ENCODE data around the gene HMCN2.

HMCN2 gene

DNA sequence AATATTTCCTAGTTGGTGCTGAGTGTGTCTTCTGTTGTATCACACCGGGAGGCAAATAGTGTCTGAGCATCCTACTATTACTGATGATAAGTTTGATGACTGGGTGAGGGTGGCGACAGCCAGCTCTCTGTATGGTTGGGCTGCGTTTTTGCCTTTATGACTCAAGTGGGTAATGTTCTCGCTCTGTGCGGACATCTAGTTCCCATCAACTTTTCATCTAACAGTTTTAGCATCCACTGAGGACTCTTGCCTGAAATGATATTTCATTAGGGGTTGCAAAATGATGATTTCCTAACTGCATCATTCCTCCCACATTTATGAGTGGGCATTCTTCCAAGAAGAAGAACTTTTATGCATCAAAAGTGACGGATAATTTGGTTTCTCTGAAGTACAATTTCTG lies 26.5 kb downstream of the HMCN2 start:
- DNase-seq = no peak

DNA sequence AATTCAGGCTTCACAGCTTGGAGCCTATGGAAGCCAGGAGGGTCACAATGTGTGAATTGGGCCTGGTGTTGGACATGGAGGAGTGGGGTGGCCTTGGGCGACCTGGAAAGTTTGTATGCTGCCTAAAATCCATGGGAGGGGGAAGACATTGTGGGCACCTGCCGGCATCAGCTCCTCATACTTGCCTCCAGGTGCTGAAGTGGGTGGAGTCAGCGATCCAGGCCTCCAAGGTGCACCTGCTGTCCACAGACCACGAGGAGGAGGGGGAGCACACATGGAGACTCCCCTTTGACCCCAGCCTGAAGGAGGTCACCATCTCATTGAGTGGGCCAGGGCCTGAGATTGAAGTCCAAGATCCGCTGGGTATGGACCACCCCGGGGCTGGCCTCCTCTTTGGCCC lies 29.1 kb downstream of the HMCN2 start:
- DNase-seq = no peak

DNA sequence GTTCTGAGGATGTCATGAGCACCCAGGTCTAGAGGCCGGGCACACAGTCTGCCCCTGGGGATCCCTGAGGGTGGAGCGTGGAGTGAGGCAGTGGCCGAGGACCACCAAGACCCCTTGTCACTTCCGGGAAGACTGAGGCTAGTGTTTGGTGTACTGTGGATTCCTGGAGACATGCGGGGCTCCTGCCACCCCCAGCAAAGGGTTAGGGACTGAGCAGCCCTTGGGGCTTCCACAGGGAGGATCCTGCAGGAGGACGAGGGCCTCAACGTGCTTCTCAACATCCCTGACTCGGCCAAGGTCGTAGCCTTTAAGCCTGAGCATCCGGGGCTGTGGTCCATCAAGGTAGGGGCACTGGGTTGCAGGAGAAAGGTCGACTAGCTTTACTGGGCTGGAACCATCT lies 29.9 kb downstream of the HMCN2 start:
- no peak for DNase-seq

DNA sequence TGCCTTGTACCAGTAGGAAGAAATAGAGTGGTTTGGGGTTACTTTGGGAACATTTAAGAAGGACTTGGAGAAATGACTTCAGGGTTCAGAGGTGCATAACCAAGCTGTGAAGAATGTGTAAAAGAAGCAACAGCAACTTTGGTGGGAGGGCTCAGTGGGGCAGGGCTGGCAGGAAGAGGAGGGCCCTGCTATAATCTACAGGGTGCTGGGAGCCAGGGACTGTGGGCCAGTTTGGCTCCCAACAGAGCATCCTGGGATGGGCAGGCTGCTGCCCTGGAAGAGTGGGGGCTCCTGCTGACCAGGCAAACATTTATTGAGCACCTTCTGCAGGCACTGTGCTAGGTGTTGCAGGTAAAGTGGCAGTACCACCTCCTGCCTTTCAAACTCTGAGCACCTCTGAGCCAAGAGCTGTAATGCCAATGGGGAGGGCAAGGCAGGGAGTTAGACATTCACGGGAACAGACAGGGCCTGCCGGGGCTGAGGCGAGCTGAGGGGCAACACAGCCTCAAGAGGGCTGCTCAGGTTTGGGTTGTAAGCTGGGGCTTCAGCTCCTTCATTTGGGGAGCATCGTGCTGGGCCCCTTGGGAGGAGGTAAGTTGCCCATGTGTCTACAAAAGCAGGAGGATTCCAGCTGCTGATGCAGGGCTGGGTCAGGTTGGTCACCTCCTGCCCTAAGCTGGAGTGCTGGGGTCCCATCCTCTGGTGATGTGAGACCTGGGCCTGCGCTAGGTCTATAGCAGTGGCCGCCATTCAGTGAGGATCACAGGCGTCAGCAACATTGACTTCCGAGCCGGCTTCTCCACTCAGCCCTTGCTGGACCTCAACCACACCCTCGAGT lies 30.6 kb downstream of the HMCN2 start:
- DNase-seq = no peak

DNA sequence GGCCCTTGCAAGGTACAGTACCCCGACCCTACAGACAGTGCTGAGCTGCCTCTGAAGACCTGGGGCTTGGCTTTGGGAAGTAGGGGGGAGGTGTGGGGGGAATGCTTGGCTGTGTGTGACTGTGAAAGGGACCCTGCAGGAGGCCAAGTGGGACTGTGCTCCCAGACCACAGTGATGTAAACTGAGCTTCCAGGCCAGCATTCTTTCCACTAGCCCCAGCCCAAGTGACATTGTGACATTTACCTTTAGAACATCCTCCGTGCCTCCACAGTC lies 31.2 kb downstream of the HMCN2 start:
- DNase-seq = no peak

DNA sequence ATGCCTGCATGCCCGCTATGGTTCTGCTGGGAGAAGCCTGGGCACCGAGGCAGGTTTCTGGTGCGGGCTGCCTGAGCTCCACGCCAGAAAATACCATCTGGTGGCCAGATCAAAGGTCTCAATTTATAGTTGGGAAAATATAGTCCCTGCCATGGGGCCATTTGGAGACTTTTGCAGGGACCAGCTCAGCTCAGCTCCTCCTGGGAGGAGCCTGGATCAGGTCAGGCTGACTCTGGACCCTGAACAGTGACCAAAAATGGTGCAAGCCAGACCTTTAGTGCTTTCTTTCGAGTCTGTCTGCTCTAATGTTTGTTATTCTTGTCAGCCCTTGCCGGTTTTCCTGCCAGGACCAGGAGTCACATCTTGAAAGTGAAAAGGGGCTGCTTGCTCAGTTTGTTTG lies 31.8 kb downstream of the HMCN2 start:
- DNase-seq = no peak

DNA sequence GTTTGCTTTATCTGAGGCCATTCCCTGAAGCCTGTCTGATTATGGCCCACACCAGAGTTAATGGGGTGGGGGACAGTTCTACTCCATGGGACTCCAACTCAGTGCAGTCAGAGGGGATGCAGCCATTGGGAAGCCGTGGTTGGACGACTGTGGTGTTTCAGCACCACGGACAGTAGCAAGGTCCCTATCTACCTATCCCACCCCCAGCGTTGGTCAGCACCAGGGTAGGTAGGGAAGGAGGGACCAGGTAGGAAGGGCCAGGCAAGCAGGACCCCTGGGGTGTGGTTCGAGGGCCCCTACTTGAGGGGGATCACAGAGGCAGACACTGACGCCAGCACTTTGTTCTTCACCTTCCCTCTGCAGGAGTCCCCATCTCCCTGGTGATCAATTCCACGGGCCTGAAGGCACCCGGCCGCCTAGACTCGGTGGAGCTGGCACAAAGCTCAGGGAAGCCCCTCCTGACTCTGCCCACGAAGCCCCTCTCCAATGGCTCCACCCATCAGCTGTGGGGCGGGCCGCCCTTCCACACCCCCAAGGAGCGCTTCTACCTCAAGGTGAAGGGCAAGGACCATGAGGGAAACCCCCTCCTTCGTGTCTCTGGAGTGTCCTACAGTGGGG lies 33.2 kb downstream of the HMCN2 start:
- no peak for DNase-seq

DNA sequence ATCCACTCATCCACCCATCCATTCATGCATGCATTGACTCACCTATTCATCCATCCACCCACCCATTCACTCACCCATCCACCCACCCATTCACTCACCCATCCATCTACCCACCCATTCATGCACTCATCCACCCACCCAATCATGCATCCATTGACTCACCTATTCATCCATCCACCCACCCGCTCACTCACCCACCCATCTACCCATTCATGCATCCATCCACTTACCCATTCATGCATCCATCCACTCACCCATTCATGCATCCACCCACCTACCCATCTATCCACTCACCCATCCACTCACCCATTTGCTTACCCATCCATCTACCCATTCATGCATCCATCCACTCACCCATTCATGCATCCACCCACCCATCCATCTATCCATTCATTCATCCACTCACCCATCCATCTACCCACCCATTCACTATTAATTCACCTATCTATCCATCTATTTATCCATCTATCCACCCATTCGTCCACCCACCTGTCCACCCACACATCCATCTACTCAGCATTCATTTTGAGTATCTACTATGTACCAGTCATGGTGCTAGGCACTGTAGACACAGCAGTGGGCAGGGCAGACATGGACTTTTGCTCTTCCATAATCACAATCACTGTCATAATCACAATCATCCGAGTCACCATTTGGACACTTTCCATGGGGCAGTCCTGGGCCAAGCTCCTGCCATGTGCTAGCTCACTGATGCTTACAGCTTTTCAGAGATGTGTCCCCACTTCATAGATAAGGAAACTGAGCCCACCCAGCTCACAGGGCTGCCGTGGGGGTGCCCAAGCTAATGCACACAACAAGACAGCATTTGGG lies 34.4 kb downstream of the HMCN2 start:
- no peak for DNase-seq

DNA sequence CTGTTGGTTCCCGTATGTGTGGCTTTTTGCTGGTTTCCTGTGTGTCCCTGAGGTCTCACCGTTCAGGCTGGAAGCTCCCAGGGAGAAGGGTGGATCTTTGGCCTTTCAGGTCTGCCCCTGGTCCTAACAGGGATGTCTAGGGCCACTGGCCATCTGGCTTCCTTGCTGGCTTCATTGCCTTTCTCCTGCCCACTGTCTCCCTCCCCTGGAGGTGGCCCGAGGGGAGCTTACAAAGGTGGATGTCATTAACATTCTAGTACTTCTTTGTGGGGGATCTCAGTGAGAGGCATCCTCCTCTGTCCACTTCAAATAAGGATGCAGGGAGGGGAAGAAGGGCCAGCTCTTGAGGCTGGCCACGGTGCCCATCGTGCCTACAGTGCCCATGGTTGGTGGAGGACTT lies 35.2 kb downstream of the HMCN2 start:
- DNase-seq = no peak

DNA sequence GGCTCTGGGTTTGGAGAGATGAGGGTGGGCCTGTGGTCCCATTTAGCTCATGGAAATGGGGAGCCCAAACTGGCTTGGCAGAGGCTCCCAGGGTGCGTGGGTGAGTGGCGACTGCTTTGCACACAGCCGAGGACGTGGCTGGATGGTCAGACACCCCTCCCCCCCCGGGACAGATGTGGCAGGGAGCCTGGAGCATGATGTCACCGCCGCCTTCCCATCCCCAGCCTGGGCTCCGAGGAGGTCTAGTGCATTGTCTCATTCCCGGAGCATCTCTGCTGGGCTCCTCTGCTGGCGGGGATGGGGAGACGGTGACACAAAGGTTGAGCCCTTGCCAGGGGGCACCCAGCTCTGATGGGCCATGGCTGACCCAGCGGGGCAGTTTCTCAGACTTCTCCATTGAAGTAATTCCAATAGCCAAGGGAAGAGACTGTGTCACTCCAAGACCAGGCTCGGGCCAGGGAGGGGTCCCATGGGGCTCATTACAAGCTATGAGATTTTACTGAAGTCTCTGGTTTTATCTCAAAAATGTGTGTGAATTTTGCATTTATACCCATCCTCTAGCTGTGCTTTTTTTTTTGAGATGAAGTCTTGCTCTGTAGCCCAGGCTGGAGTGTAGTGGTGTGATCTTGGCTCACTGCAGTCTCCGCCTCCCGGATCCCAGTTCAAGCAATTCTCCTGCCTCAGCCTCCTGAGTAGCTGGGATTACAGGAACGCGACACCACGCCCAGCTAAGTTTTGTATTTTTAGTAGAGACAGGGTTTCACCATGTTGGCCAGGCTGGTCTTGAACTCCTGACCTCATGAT lies 36.1 kb downstream of the HMCN2 start:
- DNase-seq = no peak

DNA sequence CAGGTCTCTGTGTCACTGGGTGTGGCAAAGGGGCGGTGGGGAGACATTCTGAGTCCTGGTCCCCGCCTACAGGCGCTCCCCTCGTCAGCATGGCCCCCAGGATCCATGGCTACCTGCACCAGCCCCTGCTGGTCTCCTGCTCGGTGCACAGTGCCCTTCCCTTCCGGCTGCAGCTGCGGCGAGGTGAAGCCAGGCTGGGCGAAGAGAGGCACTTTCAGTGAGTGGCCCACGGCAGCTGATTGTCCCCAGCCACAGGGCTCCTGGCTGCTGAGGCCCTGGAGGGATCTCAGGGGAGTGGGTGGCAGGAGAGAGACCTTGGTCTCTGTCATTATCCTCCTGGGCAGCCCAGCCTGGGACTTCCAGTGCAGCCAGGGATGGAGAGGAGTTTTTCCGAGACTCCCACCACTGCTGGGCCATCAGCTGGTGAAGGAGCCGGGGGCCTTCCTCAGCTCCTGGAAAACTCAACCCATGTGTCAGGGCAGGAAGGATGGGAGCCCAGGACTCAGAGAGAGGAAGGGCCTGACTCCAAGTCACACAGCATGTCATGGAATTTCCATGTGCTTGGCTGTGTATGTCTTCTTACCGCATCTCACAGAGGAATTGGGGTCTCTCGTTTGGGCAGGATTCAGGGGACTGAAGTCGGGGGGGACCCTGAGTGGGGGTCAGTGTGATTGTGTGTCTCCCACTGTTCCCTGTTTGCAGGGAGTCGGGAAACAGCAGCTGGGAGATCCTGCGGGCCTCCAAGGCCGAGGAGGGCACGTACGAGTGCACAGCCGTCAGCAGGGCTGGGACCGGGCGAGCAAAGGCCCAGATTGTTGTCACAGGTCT lies 37.4 kb downstream of the HMCN2 start:
- no peak for DNase-seq

DNA sequence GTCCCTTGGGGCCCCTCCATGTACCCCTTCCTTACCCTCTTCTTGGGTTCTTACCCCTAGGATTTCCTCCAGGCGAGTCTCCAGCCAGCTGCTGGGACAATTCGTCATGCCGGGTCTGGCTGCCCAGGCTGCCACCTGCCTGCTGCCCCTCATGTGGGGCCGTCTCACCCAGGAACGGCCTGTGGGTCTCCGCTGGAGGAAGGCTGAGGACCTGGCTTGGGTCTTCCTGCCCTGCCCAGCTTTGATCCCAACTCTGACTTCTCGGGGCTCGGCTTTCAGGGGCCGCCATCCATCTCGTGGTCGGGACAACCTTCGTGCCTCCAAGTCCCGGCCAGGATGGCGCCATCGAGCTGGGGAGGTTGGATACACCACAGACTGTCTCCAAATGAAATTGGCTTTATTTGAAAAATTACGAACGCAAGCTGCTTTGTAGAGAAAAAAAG lies 38.1 kb downstream of the HMCN2 start:
- DNase-seq = no peak

DNA sequence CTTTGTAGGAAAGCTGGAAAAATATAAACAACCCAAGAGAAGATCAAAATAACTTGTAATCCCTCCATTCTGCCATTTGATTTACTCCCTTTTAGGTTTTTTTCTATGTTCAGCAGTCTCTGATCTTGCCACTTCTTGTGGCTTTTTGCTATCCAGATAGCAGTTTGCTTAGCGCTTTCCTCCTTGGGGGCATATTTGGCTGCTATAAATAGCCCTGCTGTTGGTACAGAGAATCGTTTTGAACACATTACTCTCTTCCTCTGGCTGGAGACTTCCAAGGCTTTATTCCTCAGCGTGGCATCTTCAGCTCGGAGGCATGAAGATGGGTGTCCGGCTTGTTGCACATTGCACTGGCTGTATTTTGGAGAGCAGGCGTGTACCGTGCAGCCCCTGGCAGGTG lies 38.6 kb downstream of the HMCN2 start:
- no peak for DNase-seq

DNA sequence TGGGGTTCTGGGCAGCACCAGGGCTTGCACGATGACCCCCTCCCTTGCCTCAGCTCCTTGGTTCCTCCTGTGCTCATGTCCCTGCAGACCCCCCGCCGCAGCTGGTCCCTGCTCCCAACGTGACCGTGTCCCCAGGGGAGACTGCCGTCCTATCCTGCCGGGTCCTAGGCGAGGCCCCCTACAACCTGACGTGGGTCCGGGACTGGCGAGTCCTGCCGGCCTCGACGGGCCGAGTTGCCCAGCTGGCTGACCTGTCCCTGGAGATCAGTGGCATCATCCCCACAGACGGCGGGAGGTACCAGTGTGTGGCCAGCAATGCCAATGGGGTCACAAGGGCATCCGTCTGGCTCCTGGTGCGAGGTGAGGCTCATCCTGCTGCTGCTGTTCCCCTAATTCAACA lies 39.1 kb downstream of the HMCN2 start:
- no peak for DNase-seq

DNA sequence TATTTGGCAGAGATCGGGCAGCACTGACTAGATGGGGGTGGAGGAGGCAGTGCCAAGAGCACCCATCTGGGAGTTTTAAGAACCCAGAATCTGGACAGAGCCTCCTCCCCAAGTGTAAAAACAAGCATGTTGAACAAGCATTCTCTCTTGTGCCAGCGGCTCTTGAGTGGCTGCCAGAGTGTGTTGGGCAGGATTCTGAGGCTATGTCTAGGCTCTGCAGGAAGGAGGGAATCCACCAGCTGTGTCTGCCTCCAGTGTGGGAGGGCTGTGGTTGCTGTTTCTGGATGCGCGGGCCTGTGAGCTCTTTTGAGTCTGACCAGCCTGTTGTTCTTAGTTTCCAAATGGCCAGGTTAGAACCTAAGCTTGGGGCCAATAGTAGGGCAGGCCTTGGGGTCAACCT lies 39.8 kb downstream of the HMCN2 start:
- peak in 1 of 2 experiments; percentile 46 for DNase-seq

DNA sequence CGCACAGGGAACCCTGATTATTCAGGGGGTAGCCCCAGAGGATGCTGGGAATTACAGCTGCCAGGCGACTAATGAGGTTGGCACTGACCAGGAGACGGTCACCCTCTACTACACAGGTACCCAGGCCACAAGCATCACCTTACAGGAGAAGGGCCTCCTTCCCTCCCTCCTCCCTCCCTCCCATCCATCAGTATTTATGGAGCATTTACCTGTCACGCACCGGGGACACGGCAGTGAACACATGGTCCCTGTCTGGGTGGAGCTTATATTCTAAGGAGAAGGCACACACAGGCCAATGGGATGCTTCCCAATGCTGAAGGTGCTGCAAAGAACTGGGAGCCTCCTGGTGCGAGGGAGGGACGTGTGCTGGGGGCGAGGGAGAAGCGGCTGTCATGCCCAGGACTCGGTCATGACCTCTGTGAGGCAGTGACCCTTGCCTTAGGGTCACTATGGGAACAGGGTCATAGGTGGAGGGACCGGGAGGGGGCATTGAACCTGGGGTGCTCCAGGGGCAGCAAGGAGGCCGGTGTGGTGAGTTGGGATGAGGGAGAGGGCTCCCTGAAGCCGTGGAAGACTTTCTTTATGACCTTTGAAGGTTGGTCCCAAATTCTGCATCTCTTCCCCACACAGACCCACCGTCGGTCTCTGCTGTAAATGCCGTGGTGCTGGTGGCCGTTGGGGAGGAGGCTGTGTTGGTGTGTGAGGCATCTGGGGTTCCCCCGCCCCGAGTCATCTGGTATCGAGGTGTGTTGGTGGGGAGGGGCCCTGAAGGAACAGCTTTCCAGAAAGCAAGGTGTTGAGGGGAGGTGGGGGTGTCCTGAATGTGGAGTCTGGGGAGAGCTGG lies 41.5 kb downstream of the HMCN2 start:
- no peak for DNase-seq

DNA sequence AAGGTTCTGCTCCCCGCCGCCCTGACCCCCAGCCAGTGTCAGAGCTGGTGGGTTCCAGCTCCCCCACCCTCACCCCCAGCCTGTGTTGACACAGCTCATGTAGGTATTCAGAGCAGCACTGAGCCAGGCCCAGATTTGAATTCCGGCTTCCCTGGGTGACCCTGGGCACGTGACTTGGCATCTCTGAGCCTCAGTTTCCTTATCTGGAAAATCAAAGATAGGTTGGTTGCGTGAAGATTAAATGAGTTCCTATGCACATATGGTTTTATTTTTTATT lies 42.0 kb downstream of the HMCN2 start:
- no peak for DNase-seq

DNA sequence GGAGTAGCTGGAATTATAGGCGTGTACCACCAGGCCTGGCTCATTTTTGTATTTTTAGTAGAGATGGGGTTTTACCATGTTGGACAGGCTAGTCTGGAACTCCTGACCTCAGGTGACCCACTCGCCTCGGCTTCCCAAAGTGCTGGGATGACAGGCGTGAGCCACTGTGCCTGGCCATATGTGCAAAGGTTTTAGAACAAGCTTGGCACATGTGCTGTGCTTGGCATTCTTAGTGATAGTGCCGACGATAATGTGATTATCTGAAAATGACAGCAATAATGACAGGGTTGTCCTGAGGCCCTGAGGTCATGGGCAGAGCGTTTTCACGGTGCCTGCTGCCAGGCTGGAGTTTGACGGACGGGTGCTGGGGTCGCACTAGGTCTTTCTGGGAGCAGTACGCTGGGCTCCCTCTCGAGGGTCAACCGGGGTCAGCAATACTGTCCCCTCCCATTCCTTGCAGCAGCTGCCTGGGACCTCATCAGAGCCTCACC lies 42.6 kb downstream of the HMCN2 start:
- DNase-seq = no peak

DNA sequence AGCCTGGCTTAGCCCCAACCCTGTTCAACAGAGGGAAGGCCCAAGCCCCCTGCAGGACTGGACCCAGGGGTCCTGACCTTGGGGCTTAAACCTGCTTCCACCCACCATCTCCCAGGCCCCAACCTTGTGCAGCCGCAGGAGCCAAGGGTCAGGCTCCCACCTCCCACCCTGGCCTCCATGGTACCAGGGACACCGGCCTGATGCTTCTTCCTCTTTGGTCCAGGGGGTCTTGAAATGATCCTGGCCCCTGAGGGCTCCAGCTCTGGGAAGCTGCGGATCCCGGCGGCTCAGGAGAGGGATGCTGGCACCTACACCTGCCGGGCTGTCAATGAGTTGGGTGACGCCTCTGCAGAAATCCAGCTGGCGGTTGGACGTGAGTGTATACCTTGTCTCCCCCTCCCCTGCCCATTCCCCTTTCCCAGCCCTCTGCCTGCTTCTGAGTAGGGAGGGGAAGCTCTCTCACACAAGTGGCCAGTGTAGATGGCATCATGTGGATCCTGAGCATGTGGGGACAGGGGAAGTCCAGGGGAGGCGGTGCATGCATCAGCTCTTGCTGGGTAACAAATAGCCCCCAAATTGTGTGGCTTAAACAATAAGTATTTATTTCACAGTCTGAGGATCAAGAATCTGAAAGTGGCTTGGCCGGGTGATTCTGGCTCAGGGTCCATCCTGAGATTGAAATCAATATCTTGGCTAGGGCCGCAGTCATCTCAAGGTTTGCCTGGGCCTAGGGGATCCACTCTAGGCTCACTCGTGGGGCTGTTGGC lies 44.3 kb downstream of the HMCN2 start:
- no peak for DNase-seq

DNA sequence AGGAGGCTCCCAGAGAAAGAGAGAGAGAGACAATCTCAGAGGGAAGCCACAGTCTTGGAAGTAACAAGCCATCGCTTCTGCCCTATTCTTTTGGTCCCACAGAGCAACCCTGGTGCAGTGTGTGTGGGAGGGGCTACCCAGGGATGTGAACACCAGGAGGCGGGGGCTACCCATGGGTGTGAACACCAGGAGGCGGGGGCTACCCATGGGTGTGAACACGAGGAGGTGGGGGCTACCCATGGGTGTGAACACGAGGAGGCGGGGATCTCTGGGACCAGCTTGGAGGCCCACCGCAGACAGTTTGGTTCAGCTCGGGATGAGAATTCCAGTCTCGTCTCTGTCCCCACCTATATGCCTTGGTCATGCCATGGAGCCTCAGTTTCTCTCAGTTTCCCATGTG lies 44.9 kb downstream of the HMCN2 start:
- DNase-seq = no peak

DNA sequence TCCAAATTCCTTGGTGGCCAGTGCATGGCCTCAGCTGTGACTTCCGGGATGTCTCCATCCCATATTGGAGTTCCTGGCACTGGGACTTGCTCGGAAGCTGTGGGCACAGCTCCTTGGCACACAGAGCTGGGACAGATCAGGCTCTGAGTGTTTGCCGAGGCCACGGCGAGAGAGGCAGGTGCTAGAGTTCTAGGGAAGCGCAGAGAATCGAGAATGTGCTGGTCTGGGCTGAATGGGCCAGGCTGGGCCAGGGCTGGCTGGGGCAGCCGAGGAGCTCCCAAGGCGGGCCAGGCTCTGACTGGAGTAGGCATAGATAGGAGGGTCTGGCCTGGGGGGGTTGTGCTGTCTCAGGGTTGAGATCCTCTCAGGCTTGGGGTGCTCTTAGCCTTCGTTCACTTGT lies 45.4 kb downstream of the HMCN2 start:
- DNase-seq = no peak
